HG02678 (cell line): ENCODE data around the gene KLHDC7B.

Experiments used
- ATAC-seq: cut with Tn5 transposase; IDR thresholded peaks from one replicate; pipeline ENCODE4 v1.9.1; 2021; ENCODE audit warnings: mild to moderate bottlenecking, moderate library complexity; ENCODE audit not compliant: unreplicated experiment

KLHDC7B gene

GRCh38 chr22:50545522-50546325, at the start of gene KLHDC7B:
TSS of gene KLHDC7B (plus strand) at chr22:50545899. CDS start at chr22:50546244, 345 bp downstream.
- no peak for ATAC-seq

GRCh38 chr22:50497093-50497492, 48.6 kb upstream of the KLHDC7B start:
- ATAC-seq, result no peak

GRCh38 chr22:50498322-50498890, 47.3 kb upstream of the KLHDC7B start:
- no peak for ATAC-seq

- ATAC-seq, result no peak
Measured at GRCh38 chr22:50500452-50500851, 45.2 kb upstream of the KLHDC7B start.

GRCh38 chr22:50502096-50502495, 43.6 kb upstream of the KLHDC7B start:
- no peak for ATAC-seq

- ATAC-seq, result no peak
Measured at GRCh38 chr22:50502628-50503474, 42.8 kb upstream of the KLHDC7B start.

GRCh38 chr22:50503475-50504145, 42.1 kb upstream of the KLHDC7B start:
- ATAC-seq, result no peak

- no peak for ATAC-seq
Measured at GRCh38 chr22:50504369-50505211, 41.1 kb upstream of the KLHDC7B start.

- no peak for ATAC-seq
Measured at GRCh38 chr22:50505276-50505775, 40.4 kb upstream of the KLHDC7B start.

- no peak for ATAC-seq
Measured at GRCh38 chr22:50505776-50506610, 39.7 kb upstream of the KLHDC7B start.

GRCh38 chr22:50506611-50507420, 38.9 kb upstream of the KLHDC7B start:
- ATAC-seq, result peak; percentile 2

- ATAC-seq, result peak; percentile 67
Measured at GRCh38 chr22:50507421-50507990, 38.2 kb upstream of the KLHDC7B start, which contains the start of gene LMF2. TSS of gene LMF2 (minus strand) at chr22:50507702. CDS start at chr22:50507675, 27 bp downstream.

- ATAC-seq, result peak; percentile 72
Measured at GRCh38 chr22:50507991-50508884, 37.5 kb upstream of the KLHDC7B start, which contains the start of gene NCAPH2. TSS of gene NCAPH2 (plus strand) at chr22:50508224. CDS start at chr22:50508338, 114 bp downstream.

GRCh38 chr22:50508897-50509296, 36.8 kb upstream of the KLHDC7B start:
- no peak for ATAC-seq

- no peak for ATAC-seq
Measured at GRCh38 chr22:50513175-50513574, 32.5 kb upstream of the KLHDC7B start.

- no peak for ATAC-seq
Measured at GRCh38 chr22:50516068-50516467, 29.6 kb upstream of the KLHDC7B start.

GRCh38 chr22:50516891-50517290, 28.8 kb upstream of the KLHDC7B start:
- no peak for ATAC-seq
